ENCODE measurements around the gene KHDRBS2.

The KHDRBS2 gene

DNA sequence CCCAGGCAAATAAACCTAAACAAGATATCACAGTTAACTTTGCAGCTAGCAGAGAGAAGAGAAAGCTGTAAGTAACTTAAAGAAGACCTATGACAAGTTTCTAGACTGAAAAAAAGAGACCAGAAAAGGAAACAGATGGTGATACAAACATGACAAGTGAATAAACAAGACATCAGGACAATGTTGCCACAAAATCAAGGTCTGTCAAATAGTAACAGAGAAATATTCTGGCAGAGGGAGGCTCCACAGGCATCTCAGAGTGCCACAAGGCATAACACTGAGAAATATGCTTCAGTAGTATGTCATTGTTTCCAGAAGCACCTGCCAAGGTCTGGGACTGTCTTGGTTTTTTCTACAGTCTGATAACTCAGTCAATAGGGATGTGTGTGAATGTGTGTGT lies 332.2 kb downstream of the KHDRBS2 start:
- Histone ChIP-seq H3K4me3 (ENCODE audit: low read length) (no peak overlapping the region), H3K27ac (ENCODE audit: low read length) (no peak overlapping the region), H2AFZ (ENCODE audit: low read depth, low read length) (no peak overlapping the region), H3K79me2 (ENCODE audit: low read length) (no peaks in the 10 kb centered on the region), H3K9me3 (ENCODE audit: insufficient read depth, low read length) (no peaks in the 10 kb centered on the region), H4K20me1 (ENCODE audit: insufficient read depth, low read length) (no peaks in the 10 kb centered on the region), H3K27me3 (ENCODE audit: low read depth, low read length) (no peaks in the 10 kb centered on the region), H3K4me1 (ENCODE audit: low read length) (peaks cover 5% of the 10 kb centered on the region; the same call in 1 of the 2 replicates), H3K4me2 (ENCODE audit: low read length) (no peak overlapping the region), H3K36me3 (replicated peaks; ENCODE audit: low read depth, low read length) (no peaks in the 10 kb centered on the region), H3K9ac (ENCODE audit: low read length) (no peak overlapping the region)
- TF ChIP-seq EZH2phosphoT487 (IDR thresholded peaks at IDR 0.05; ENCODE audit: low read depth): no peak
- TF ChIP-seq, protein P1, sequence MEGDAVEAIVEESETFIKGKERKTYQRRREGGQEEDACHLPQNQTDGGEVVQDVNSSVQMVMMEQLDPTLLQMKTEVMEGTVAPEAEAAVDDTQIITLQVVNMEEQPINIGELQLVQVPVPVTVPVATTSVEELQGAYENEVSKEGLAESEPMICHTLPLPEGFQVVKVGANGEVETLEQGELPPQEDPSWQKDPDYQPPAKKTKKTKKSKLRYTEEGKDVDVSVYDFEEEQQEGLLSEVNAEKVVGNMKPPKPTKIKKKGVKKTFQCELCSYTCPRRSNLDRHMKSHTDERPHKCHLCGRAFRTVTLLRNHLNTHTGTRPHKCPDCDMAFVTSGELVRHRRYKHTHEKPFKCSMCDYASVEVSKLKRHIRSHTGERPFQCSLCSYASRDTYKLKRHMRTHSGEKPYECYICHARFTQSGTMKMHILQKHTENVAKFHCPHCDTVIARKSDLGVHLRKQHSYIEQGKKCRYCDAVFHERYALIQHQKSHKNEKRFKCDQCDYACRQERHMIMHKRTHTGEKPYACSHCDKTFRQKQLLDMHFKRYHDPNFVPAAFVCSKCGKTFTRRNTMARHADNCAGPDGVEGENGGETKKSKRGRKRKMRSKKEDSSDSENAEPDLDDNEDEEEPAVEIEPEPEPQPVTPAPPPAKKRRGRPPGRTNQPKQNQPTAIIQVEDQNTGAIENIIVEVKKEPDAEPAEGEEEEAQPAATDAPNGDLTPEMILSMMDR (IDR thresholded peaks at IDR 0.05; ENCODE audit: low read depth, low read length): no peak

DNA sequence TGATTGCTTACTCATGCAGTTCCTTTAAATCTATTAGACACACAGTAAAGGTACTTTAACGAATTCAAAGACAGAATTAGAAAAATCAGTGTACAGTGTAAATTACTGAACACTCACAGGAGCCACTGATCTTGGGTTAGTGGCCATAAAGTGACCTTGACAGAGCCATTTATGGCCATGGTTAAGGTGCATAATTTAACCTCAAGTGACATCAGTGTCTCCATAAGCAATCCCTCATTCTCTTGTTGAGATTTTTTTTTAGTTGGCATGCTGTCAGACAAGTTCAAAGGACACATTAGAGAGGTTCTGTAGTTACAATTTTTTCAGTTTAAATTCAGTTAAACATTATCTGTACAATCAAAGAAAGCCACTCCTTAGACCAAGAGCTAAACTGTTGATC lies 334.4 kb downstream of the KHDRBS2 start:
- Histone ChIP-seq H3K9ac (ENCODE audit: low read length) (no peak overlapping the region), H3K9me3 (ENCODE audit: insufficient read depth, low read length) (no peaks in the 10 kb centered on the region), H3K36me3 (replicated peaks; ENCODE audit: low read depth, low read length) (no peaks in the 10 kb centered on the region), H4K20me1 (ENCODE audit: insufficient read depth, low read length) (no peaks in the 10 kb centered on the region), H2AFZ (ENCODE audit: low read depth, low read length) (no peak overlapping the region), H3K27ac (ENCODE audit: low read length) (no peak overlapping the region), H3K79me2 (ENCODE audit: low read length) (no peaks in the 10 kb centered on the region), H3K4me1 (ENCODE audit: low read length) (peaks cover 17% of the 10 kb centered on the region), H3K4me3 (ENCODE audit: low read length) (no peak overlapping the region), H3K4me2 (ENCODE audit: low read length) (no peak overlapping the region), H3K27me3 (ENCODE audit: low read depth, low read length) (no peaks in the 10 kb centered on the region)
- no peak for TF ChIP-seq EZH2phosphoT487 (IDR thresholded peaks at IDR 0.05; ENCODE audit: low read depth)
- TF ChIP-seq, protein P1 (IDR thresholded peaks at IDR 0.05; ENCODE audit: low read depth, low read length): no peak

DNA sequence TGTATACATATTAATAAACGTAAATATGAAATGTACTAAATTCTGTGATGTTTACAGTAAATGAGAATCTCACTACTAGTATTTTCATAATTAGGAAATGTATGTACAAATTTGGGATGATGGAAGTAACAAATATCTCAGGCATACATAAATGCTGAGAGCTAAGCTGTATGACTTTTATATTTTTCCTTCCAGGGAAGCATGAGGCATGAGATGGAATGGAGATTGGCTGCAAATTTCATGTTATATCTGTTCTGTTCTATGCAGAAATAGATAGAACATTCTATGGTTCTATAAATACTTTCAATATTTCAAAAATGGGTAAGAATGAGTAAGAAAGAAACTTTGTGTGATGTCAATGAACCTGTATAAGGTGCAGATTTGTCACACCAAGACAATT lies 335.2 kb downstream of the KHDRBS2 start:
- no peaks in the 10 kb centered on the region for H3K27me3 ChIP-seq (ENCODE audit: low read depth, low read length)
- H3K4me2 ChIP-seq (ENCODE audit: low read length): no peak overlapping the region
- TF ChIP-seq, protein P1 (IDR thresholded peaks at IDR 0.05; ENCODE audit: low read depth, low read length): no peak
- TF ChIP-seq EZH2phosphoT487 (IDR thresholded peaks at IDR 0.05; ENCODE audit: low read depth): no peak
- no peak overlapping the region for H3K27ac ChIP-seq (ENCODE audit: low read length)
- H3K79me2 ChIP-seq (ENCODE audit: low read length): no peaks in the 10 kb centered on the region
- H3K4me3 ChIP-seq (ENCODE audit: low read length): no peak overlapping the region
- no peak overlapping the region for H2AFZ ChIP-seq (ENCODE audit: low read depth, low read length)
- H3K9ac ChIP-seq (ENCODE audit: low read length): no peak overlapping the region
- H4K20me1 ChIP-seq (ENCODE audit: insufficient read depth, low read length): no peaks in the 10 kb centered on the region
- peaks cover 17% of the 10 kb centered on the region for H3K4me1 ChIP-seq (ENCODE audit: low read length)
- H3K36me3 ChIP-seq (replicated peaks; ENCODE audit: low read depth, low read length): no peaks in the 10 kb centered on the region
- H3K9me3 ChIP-seq (ENCODE audit: insufficient read depth, low read length): no peaks in the 10 kb centered on the region

DNA sequence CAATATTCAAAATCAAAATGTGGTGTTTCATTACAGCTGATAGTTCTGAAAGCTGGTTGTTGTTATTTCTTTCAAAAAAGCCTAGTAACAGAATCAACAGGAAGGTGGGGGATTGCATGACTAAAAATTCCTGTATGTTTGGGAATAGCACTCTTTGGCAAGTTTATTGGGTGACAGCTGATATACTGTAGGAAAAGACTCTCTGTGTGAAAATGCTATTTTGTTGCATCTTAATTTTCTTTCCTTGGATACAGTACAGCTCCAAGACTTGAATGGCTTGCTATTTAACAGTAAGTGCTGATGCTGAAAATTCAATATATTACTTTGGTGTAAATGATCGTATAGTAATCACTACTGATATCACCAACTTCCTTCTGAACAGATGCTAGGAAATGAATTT lies 336.1 kb downstream of the KHDRBS2 start:
- H3K36me3 ChIP-seq (replicated peaks; ENCODE audit: low read depth, low read length): no peaks in the 10 kb centered on the region
- H3K27me3 ChIP-seq (ENCODE audit: low read depth, low read length): no peaks in the 10 kb centered on the region
- no peak overlapping the region for H2AFZ ChIP-seq (ENCODE audit: low read depth, low read length)
- TF ChIP-seq, protein P1 (IDR thresholded peaks at IDR 0.05; ENCODE audit: low read depth, low read length): no peak
- no peak for TF ChIP-seq EZH2phosphoT487 (IDR thresholded peaks at IDR 0.05; ENCODE audit: low read depth)
- H3K9ac ChIP-seq (ENCODE audit: low read length): no peak overlapping the region
- H3K4me2 ChIP-seq (ENCODE audit: low read length): no peak overlapping the region
- H4K20me1 ChIP-seq (ENCODE audit: insufficient read depth, low read length): no peaks in the 10 kb centered on the region
- no peaks in the 10 kb centered on the region for H3K9me3 ChIP-seq (ENCODE audit: insufficient read depth, low read length)
- no peaks in the 10 kb centered on the region for H3K79me2 ChIP-seq (ENCODE audit: low read length)
- peaks cover 17% of the 10 kb centered on the region for H3K4me1 ChIP-seq (ENCODE audit: low read length)
- H3K27ac ChIP-seq (ENCODE audit: low read length): no peak overlapping the region
- H3K4me3 ChIP-seq (ENCODE audit: low read length): no peak overlapping the region
